Amygdala (tissue), 56 donors: ENCODE measurements around the gene MEMO1.
A peak's percentile ranks its signal among the peaks of the same experiment; 100 is the strongest.
"Not testable (repeated sequence)": the region's sequence is repeated elsewhere in the genome, so short reads cannot be mapped to it uniquely, and the experiment has no call there.

Source experiments
- DNase-seq, 56 donors: peaks; one replicate each; lab custom pipeline; 2025; lab: John Stamatoyannopoulos, UW

The MEMO1 gene

DNA sequence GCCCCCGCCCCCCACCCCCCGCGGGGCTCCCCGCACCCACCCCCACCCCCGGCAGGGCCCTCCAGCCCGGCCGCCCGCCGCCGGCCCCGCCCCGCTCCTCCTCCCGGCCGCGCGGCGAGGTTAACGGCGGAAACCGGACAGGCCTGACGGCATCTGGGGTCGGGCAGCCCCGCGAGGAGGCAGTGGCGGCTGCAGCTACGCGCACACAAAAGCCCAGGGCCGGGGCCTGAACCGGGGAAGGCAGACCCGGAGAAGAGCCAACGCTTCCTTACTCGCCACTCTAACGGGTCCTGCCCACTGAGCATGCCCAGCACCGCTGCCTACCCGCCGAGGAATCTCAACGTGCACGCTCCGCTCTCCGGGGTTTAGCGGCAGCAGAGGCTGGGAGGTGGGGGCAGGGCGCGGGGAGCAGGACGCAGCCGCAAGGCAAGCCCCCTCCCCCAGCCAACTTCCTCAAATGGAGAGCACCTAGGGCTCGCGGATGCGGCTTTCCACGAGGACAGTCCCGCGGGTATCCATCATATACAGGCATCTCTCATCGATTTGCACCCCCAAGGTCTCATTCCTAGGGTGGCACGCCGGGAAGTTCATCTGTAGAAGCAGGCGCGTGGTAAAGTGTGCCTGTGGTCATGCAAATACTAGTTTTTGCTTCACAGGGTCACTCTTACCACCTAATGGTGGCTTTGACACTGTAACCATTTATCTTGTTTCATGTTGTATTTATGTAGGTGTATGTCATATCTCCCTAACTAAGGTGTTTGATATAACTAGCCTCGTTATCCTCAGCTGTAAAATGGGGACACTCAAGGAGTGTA, at the start of gene MEMO1:
TSS of gene MEMO1 (minus strand) at position 339 of the 815 bp plus-strand sequence. CDS start 761 bp downstream, outside the sequence.
- DNase-seq, result peak; percentile 61 to 94 (median 87)

GRCh38 chr2:32060266-32060665, 49.5 kb upstream of the MEMO1 start:
- no peak for DNase-seq

GRCh38 chr2:32058130-32058529, 47.3 kb upstream of the MEMO1 start:
- no peak for DNase-seq

DNA sequence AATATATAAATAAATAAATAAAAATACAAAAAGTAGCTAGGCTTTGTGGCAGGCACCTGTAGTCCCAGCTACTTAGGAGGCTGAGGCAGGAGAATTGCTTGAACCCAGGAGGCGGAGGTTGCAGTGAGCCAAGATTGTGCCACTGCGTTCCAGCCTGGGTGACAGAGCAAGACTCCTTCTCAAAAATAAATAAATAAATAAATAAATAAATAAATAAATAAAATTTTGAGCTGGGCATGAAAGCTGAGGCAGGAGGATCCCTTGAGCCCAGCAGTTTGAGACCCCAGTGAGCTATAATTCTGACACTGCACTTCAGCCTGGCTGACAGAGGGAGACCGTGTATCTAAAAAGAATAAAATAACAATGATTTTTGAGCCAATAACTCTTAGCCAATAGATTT, 43.8 kb upstream of the MEMO1 start:
- not testable (repeated sequence) for DNase-seq

GRCh38 chr2:32051836-32052439, 41.1 kb upstream of the MEMO1 start:
- DNase-seq, result no peak

- DNase-seq, result no peak
These were observed 32.8 kb upstream of the MEMO1 start for GRCh38 chr2:32043561-32043960.

GRCh38 chr2:32039447-32040219, 28.8 kb upstream of the MEMO1 start, which contains the start of gene DPY30:
Gene DPY30, minus strand, starts transcription at chr2:32039805. Its CDS starts 349 bp downstream, at chr2:32039456.
- DNase-seq, result peak; percentile 52 to 95 (median 85)

DNA sequence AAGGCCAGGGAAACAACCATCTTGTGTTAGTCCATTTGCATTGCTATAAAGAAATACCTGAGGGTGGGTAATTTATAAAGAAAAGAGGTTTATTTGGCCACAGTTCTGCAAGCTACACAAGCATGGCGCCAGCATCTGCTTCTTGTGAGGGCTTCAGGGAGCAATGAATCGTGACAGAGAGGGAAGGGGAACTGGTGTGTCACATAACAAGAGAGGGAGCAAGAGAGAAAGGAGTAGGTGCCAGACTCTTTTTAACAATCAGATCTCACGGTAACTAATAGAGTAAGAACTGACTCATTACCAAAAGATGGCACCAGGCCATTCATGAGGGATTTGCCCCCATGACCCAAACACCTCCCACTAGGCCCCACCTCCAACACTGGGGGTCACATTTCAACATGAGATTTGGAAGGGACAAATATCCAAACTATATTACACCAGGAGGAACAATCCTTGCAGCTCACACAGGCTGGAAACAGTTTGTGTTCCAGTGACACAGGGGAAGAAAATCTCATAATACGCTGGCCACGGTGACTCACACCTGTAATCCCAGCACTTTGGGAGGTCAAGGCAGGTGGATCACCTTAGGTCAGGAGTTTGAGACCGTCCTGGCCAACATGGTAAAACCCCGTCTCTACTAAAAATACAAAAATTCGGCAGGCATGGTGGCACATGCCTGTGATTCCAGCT, 23.5 kb upstream of the MEMO1 start:
- not testable (repeated sequence) for DNase-seq

DNA sequence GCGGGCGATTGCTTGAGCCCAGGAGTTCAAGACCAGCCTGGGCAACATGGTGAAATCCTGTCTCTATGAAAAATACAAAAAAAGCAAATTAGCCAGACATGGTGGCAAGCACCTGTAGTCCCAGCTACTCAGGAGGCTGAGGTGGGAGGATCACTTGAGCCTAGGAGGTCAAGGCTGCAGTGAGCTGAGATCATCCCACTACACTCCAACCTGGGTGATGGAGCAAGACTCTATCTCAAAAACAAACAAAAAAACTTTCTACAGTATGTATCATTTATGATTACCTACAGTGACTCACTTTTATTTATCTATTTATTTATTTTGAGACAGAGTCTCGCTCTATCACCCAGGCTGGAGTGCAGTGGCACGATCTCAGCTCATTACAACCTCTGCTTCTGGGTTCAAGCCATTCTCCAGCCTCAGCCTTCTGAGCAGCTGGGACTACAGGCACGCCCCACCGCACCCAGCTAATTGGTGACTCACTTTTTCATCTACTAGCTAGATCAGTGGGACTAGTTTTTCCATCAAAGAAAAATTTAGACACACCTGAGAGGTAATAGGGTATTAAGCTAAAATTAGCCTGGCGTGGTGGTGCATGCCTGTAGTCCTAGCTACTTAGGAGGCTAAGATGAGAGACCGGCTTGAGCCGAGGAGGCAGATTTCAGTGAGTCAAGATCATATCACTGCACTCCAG, 8.1 kb upstream of the MEMO1 start:
- DNase-seq, result not testable (repeated sequence)

DNA sequence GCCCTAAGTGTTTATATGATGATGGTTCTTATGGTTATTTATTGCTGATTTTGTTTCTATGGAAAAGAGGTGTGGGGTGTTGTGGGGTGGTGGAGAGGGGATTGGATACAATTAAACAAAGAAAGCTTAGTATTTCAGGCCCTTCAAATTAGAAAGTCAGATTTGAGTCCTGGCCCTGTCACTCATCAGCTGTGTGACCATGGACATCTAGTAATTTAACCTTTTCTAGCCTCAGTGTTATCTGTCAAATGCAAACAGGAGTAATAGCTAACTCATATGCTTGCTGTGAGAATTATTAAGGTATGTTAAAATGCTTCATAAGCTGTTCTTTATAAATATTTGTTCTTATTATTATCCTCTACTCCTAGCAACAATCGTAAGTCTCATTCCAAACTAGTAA, 2.1 kb upstream of the MEMO1 start:
- DNase-seq, result no peak

DNA sequence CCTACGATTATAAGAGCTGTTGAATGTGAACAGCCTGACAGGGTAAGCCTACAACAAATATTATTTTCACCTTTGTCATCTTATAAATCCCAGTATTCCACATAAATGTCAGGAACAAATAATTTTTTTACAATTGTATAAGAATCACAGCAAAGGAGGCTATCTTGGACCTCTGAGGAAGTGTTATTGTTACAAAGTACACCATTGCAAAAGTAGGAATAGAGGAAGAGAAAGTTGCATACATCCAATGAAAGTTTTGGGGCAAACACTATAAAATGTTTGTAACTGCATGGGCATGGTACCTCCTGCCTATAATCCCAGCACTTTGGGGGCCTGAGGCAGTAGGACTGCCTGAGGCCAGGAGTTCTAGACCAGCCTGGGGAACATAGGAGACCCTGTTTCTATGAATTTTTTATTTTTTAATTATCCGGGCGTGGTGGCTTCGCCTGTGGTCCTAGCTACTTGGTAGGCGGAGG, 715 bp upstream of the MEMO1 start:
- no peak for DNase-seq

- DNase-seq, result peak in 15 of 56 donors; percentile 18 to 76 (median 61)
These were observed 533 bp downstream of the MEMO1 start for GRCh38 chr2:32010280-32010669.

DNA sequence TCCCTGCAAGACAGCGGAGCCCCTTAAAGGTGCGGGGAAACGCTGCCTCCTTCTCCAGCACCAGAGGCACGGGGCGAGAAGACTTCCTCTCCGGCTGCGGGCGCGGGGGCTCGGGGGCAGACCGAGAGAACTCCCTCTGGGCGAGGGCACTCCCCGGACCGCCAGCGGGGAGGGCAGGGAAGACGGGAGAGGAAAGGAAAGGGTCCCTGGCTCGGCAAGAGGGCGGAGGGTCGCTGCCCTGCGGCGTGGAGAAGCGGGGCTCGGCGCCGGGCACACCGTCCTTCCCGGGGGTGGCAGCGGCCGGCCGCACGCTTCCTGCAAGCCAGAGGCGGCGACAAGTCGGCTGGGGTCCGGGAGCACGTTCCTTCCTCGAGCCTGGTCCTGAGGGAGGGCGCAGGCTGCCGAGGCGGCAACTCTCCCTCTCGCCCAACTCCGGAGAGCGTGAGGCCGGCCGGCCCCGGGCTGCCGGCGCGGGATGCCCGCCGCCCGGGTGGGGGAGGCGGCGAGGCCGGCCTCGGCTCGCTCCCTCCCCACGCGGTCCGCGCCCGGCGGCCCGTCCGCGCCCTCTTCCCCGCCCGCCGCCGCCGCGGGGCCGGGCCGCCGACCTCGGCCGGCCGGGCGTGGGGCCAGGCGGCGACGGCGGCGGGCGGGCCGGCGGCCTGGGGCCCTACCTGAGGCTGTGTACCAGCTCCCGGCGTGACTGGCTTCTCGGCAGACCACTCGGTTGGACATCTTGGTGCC, 1.1 kb downstream of the MEMO1 start:
- DNase-seq, result peak in 33 of 56 donors; percentile 1 to 50 (median 29)

GRCh38 chr2:32008805-32009515, 1.8 kb downstream of the MEMO1 start:
- DNase-seq, result peak in 14 of 56 donors; percentile 5 to 41 (median 34)

GRCh38 chr2:32007121-32007391, 3.8 kb downstream of the MEMO1 start:
- DNase-seq, result no peak

GRCh38 chr2:32005371-32005976, 5.3 kb downstream of the MEMO1 start:
- DNase-seq, result no peak

- no peak for DNase-seq
These were observed 7.0 kb downstream of the MEMO1 start for GRCh38 chr2:32003791-32004190.

- no peak for DNase-seq
These were observed 8.4 kb downstream of the MEMO1 start for GRCh38 chr2:32002406-32002805.
